Mucosa of gallbladder (tissue), 1 donor: ENCODE measurements around the gene GDI1. TPM values are rescaled to one million over a fixed set of nuclear protein-coding genes. Genes with fewer than 3 reads are reported as not detected.

Experiments used
- DNase-seq: peaks from one replicate; pipeline ENCODE4 v3.0.0-alpha.2; 2020; ENCODE audit warnings: low spot score
- total RNA-seq: library from RNA; stranded (reverse); gene quantifications from one replicate; pipeline ENCODE4 v1.2.1, GENCODE V29; 2021
- donor health status: DM: no; HTN: no; CAD: no.

GDI1 gene
- total RNA-seq, 1 donor from 2014 or later, result 157 TPM

DNA sequence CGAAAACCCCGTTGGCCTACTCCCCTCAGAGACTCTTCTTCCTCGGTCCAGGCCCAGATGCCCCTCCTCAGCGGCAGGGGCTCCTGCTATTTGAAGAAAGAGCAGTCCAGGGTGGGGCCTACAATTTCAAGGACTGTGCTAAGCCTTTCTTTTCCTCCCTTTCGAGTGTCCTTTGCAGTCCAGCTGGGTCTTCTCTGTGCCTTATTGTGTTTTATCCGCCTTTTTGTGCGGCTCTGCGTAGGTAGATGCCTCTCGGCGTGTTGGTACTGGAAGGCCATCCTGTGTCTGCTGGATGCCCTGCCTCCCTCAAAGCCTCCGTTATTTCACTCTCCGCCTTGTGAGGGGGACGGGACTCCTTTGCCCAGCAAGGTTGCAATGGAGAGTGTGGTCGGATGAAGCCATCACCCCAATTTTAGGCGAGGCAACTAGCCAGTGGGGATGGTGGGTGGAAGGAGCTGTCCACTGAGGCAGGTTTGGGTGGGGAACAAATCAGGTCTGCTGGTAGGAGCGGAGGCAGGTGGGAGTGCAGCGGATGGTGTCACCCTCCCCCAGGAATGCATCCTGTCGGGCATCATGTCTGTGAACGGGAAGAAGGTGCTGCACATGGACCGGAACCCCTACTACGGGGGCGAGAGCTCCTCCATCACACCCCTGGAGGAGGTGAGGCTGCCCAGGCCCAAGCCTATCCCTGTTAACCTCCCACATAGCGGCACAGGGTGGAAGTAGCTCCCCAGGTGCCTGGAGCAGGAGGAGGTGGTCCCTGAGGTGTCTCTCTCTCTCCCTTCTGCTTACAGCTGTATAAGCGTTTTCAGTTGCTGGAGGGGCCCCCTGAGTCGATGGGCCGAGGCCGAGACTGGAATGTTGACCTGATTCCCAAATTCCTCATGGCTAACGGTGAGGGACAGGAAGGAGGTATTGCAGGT lies 1.3 kb downstream of the GDI1 start:
- DNase-seq, result no peak

DNA sequence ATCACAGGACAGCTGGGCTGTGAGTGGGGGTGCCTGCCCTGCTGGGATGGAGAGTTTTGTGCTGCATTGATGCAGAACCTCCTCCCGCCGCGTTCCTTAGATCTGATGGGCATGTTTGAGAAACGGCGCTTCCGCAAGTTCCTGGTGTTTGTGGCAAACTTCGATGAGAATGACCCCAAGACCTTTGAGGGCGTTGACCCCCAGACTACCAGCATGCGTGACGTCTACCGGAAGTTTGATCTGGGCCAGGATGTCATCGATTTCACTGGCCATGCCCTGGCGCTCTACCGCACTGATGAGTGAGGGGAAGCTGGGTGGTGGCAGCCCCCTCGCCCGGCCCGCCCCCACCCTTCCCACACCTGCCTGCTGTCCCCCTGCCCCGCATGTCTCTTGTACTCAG lies 2.9 kb downstream of the GDI1 start:
- no peak for DNase-seq

- no peak for DNase-seq
These were observed 3.8 kb downstream of the GDI1 start for GRCh38 chrX:154440623-154441357.

DNA sequence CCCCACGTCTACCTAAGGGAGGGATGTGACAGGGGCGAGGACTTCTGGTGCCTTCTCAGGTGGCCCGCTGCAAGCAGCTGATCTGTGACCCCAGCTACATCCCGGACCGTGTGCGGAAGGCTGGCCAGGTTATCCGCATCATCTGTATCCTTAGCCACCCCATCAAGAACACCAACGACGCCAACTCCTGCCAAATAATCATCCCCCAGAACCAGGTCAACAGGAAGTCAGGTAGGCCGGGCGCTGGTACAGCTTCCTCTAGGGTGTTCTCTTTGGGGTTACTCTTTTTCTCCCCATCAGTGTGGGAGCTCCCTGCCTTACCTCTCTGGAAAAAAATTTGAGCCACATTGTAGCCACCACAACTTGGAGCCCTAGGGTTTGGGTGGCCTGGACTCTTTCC lies 4.6 kb downstream of the GDI1 start:
- no peak for DNase-seq

GRCh38 chrX:154441984-154442707 lies 5.2 kb downstream of the GDI1 start:
- DNase-seq, result peak; percentile 43

DNA sequence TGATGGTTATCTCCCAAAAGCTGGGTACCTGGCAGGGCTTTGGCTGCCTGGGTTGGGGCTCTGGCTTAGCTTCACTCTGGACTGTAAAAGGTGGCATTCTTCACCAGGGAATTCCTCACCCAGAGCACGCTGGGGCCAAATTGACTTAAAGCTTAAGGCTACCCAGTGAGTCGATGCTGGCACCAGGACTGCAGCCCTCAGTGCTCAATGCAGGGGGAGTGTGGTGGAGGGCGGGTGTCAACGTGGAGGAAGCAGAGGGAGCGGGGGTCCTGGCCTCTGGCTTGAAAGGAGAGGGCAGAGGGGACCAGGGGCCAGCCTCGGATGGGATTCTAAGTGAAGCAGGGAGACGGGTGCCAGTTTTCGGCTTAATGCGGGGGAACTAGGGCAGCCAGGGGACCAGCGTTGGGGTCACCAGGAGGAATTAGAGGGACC lies 6.5 kb downstream of the GDI1 start:
- no peak for DNase-seq

DNA sequence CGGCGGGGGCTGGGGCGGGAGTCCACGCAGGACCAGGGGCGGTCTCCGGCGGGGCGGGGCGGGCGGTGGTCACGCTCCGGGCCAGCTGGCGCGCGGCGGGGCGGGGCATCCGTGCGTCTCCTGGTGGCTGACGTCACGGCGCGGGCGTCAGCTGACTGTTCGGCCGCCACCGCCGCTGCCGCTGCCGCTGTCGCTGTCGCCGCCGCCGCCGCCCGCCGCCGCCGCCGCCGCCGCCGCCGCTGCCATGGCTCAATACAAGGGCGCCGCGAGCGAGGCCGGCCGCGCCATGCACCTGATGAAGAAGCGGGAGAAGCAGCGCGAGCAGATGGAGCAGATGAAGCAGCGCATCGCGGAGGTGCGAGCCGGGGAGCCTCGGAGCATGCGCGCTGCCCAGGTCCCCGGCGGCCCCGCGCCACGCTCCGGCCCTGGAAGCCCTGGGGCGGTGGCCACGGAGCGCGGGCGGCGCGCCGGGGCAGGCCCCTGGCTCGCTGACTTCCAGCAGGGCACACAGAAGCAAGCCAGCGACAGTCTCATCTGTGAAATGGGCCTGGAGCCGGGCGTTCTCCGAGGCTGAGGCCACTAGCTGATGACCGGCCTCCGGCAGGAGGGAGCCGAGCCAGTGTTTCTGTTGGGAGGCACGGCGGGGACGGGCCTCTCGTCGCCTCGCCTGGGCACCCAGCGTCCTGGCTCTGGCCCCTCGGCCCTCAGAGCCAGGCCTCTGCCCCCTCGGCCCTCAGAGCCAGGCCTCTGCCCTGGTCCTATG lies 7.2 kb downstream of the GDI1 start, which contains the start of gene FAM50A:
Gene FAM50A (plus strand): TSS at position 150 of the 763 bp plus-strand sequence. CDS start 95 bp downstream, at position 245.
- DNase-seq, result peak; percentile 75

GRCh38 chrX:154444755-154445246 lies 7.8 kb downstream of the GDI1 start:
- no peak for DNase-seq

DNA sequence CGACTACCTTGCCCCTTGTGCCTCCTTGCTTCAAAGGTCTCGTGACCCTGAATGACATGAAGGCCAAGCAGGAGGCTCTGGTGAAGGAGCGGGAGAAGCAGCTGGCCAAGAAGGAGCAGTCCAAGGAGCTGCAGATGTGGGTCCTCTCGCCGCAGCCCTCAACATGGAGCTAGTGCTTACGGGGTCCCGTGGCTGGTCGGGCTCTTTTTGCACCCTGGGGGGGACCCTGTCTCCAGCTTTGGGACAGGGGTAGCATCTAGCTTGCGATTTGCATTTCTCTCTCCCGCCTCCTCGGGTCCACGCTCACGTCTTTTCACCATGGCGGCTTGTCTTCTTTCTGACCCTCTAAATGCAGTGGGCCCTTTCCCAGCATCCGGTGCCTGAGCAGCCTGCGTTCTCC lies 8.8 kb downstream of the GDI1 start:
- DNase-seq, result no peak

DNA sequence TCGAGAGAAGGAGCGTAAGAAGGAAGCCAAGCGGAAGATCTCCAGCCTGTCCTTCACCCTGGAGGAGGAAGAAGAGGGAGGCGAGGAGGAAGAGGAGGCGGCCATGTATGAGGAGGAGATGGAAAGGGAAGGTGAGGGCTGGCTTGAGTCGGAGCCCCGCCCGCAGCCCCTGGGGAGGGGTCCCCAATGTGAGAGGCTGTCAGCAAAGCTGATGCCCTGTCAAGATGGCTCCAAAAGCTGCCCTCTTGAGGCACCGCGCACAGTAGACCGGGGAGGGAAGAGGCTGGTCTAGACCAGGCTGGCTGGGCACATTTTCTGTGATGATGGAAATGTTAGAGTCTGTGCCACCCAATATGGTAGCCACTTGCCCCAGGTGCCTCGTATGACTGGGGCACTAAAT lies 9.5 kb downstream of the GDI1 start:
- DNase-seq, result no peak

- no peak for DNase-seq
These were observed 11.5 kb downstream of the GDI1 start for GRCh38 chrX:154448484-154448883.

DNA sequence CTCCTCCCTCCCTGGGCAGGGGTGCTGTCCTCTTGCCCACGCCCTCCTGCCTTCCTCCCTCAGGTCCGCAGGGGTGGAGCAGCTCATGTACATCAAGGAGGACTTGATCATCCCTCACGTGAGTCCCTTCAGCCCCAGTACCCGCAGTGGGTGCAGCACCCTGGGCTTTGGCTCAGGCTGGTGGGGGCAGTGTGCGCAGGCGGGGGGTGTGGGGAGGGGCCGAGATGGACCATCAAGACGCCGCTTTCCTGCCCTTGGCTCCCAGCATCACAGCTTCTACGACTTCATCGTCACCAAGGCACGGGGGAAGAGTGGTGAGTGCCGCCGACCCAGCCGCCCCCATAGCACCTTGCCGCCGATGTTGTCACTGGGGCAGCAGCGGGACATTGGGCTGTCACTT lies 12.7 kb downstream of the GDI1 start:
- no peak for DNase-seq

DNA sequence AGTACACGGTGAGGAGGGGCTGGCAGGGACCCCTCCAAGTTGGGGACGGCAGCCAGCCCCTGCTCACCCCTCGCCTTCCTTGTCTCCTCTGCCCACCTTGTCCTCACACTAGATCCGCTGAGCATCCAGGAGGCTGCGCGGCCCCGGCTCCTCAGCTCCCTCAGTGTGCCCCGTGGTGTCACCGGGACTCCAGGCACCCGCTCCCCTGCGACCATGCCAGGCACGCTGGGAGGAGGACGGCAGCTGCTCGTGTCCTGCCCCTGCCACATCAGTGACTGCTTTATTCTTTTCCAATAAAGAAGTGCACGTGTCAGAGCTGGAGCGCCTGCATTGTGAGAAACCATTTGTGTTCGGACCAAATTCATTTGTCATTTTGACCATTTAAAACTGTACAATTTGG lies 13.4 kb downstream of the GDI1 start:
- DNase-seq, result no peak

DNA sequence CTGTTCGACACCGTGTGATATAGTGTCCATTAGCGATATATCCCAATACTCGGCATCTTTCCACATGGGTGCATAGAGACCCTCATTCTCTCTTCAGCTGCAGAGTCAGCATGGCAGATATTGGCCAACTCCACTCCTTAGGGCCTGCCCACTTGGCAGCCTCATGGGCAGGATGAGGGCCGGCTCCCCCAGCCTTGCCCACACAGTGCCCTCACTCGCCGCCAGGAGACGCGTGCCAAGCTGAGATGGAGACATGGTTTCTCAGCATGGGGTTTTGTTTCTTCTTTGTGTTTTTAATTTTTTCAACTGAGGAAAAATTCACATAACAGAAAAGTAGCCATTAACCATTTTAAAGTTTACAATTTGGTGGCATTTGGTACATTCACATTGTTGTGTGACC lies 15.9 kb downstream of the GDI1 start:
- no peak for DNase-seq

- no peak for DNase-seq
These were observed 20.6 kb downstream of the GDI1 start for GRCh38 chrX:154457491-154458115.

DNA sequence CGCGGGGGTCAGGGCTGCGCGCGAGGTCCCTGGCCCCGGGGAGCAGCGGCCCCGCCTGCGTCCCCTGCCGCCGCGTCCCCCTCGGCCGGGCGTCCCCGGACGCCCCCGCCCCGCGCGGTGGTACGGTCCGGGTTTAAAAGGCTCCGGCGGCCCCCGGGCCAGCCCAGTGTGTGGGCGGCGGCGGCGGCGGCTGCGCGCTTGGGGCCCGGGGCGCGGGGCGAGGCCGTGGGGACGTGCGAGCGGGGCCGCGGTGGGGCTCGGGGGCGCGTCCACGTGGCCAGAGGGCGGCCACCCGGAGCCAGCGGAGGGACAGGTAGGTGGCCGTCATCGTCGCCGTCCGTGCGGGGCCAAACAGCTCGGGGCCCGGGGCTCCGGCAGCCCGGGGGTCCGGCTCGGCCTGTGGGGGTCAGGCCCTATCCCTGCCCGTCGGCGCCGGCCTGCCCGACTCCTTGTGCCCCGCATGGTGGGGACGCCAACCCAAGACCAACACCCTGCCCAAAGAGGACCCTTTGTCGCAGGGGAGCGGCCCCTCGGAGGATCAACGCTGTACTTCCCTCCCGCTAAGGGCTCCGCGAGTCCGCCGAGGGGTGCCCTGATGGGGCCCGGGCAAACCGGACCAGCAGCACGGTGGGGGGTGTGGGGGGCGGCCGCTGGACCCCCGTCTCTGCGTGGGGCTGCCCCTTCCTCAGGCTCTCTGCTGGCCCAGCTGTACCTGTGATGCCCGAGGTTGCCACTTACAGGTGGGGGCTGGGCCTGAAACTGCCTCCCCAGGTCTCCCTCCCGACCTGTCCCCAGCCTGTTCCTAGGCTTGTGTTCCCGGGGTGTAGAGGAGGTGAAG lies 21.4 kb downstream of the GDI1 start, which contains the start of gene PLXNA3:
Gene PLXNA3 (plus strand): TSS at position 166 of the 838 bp plus-strand sequence. CDS start 1,903 bp downstream, outside the sequence.
- no peak for DNase-seq

- DNase-seq, result no peak
These were observed 22.2 kb downstream of the GDI1 start for GRCh38 chrX:154458954-154459778.

DNA sequence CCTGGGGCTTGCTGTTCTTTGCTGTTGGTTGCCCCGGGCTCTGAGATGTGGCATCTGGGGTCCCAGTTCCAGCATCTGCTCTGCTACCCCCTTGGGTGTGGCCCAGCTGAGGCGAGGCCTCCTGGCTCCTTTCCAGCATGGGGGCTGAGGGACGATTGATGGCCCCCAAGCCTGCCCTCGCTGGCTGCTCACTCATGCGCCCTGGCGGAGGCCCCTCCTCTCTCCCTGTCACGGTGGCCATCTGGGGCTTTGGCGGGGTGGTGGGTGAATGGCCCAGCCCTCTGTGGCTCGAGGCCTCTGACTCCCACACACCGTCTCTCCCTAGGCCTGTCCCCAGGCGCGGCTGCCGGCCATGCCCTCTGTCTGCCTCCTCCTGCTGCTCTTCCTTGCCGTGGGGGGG lies 22.9 kb downstream of the GDI1 start:
- no peak for DNase-seq

DNA sequence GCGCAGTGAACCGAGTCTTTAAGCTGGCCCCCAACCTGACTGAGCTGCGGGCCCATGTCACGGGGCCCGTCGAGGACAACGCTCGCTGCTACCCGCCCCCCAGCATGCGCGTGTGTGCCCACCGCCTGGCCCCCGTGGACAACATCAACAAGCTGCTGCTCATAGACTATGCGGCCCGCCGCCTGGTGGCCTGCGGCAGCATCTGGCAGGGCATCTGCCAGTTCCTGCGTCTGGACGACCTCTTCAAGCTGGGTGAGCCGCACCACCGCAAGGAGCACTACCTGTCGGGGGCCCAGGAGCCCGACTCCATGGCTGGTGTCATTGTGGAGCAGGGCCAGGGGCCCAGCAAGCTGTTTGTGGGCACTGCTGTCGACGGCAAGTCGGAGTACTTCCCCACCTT lies 23.4 kb downstream of the GDI1 start:
- no peak for DNase-seq
